Measurements from ENCODE around the gene LARGE1. TPM values are rescaled to one million over a fixed set of nuclear protein-coding genes. Genes with fewer than 3 reads are reported as not detected.

Gene LARGE1
- total RNA-seq, 1 experiment from 2014 or later, result 1.3 TPM

GRCh38 chr22:33648478-33648877 is 271.8 kb downstream of the LARGE1 start:
- H3K9ac ChIP-seq (ENCODE audit: low read length), result no peak overlapping the region
- BruUV-seq (replicated peaks), result no TSS peak
- H4K20me1 ChIP-seq (ENCODE audit: low read length), result no peaks in the 10 kb centered on the region
- H3K9me3 ChIP-seq (ENCODE audit: low read length), result no peaks in the 10 kb centered on the region
- ATAC-seq (no peak), DNase-seq (no peak)
- H3K27ac ChIP-seq (ENCODE audit: low read length), result no peak overlapping the region
- ChIA-PET POLR2A (ENCODE audit: unreplicated experiment) (no interaction called here), CTCF (no interaction called here)
- no peaks in the 10 kb centered on the region for H3K79me2 ChIP-seq (ENCODE audit: low read length)
- H3K27me3 ChIP-seq (ENCODE audit: low read length), result no peaks in the 10 kb centered on the region
- no peak overlapping the region for H3K4me3 ChIP-seq (ENCODE audit: low read length)
- no peaks in the 10 kb centered on the region for H3K4me1 ChIP-seq (ENCODE audit: insufficient read depth, low read length)
- no peaks in the 10 kb centered on the region for H3K9me2 ChIP-seq (replicated peaks; ENCODE audit: low read length)
- no peak overlapping the region for H2AFZ ChIP-seq (ENCODE audit: low read length)
- intact Hi-C loops (cut with micrococcal nuclease), result no loop called here
- no peaks in the 10 kb centered on the region for H3F3A ChIP-seq (ENCODE audit: low read length, unreplicated experiment)
- no peaks in the 10 kb centered on the region for H3K36me3 ChIP-seq (ENCODE audit: low read depth, low read length)
- no peak overlapping the region for H3K4me2 ChIP-seq (ENCODE audit: low read length)
- TF ChIP-seq EZH2 (IDR thresholded peaks at IDR 0.05; ENCODE audit: low read length, unreplicated experiment), result no peak
- no peak for TF ChIP-seq EZH2phosphoT487 (IDR thresholded peaks at IDR 0.05; ENCODE audit: borderline replicate concordance, low read length)
- TF ChIP-seq, protein P1, sequence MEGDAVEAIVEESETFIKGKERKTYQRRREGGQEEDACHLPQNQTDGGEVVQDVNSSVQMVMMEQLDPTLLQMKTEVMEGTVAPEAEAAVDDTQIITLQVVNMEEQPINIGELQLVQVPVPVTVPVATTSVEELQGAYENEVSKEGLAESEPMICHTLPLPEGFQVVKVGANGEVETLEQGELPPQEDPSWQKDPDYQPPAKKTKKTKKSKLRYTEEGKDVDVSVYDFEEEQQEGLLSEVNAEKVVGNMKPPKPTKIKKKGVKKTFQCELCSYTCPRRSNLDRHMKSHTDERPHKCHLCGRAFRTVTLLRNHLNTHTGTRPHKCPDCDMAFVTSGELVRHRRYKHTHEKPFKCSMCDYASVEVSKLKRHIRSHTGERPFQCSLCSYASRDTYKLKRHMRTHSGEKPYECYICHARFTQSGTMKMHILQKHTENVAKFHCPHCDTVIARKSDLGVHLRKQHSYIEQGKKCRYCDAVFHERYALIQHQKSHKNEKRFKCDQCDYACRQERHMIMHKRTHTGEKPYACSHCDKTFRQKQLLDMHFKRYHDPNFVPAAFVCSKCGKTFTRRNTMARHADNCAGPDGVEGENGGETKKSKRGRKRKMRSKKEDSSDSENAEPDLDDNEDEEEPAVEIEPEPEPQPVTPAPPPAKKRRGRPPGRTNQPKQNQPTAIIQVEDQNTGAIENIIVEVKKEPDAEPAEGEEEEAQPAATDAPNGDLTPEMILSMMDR (conservative IDR thresholded peaks at IDR 0.05; ENCODE audit: low read depth, low read length), result no peak

- no peaks in the 10 kb centered on the region for H3K79me2 ChIP-seq (ENCODE audit: low read length)
- no peaks in the 10 kb centered on the region for H3F3A ChIP-seq (ENCODE audit: low read length, unreplicated experiment)
- no peaks in the 10 kb centered on the region for H3K27me3 ChIP-seq (ENCODE audit: low read length)
- ATAC-seq, result no peak
- TF ChIP-seq EZH2phosphoT487 (IDR thresholded peaks at IDR 0.05; ENCODE audit: borderline replicate concordance, low read length) (no peak), EZH2 (IDR thresholded peaks at IDR 0.05; ENCODE audit: low read length, unreplicated experiment) (no peak)
- TF ChIP-seq, protein P1 (conservative IDR thresholded peaks at IDR 0.05; ENCODE audit: low read depth, low read length), result no peak
- H3K4me1 ChIP-seq (ENCODE audit: insufficient read depth, low read length), result no peaks in the 10 kb centered on the region
- intact Hi-C loops (cut with micrococcal nuclease), result no loop called here
- H3K27ac ChIP-seq (ENCODE audit: low read length), result no peak overlapping the region
- ChIA-PET POLR2A (ENCODE audit: unreplicated experiment) (no interaction called here), CTCF (interaction anchor here (0.6 kb wide), 1 partner anchor 36 kb away, joined by 9 read pairs; no protein-coding TSS in a partner anchor)
- H3K9me2 ChIP-seq (replicated peaks; ENCODE audit: low read length), result no peaks in the 10 kb centered on the region
- no peak overlapping the region for H3K4me2 ChIP-seq (ENCODE audit: low read length)
- BruUV-seq (replicated peaks), result no TSS peak
- DNase-seq, result no peak
- no peaks in the 10 kb centered on the region for H3K9me3 ChIP-seq (ENCODE audit: low read length)
- no peak overlapping the region for H3K4me3 ChIP-seq (ENCODE audit: low read length)
- no peak overlapping the region for H2AFZ ChIP-seq (ENCODE audit: low read length)
- no peaks in the 10 kb centered on the region for H4K20me1 ChIP-seq (ENCODE audit: low read length)
- no peaks in the 10 kb centered on the region for H3K36me3 ChIP-seq (ENCODE audit: low read depth, low read length)
- H3K9ac ChIP-seq (ENCODE audit: low read length), result no peak overlapping the region
Measured at GRCh38 chr22:33640900-33641299, 279.4 kb downstream of the LARGE1 start.

GRCh38 chr22:33639588-33640254 is 280.6 kb downstream of the LARGE1 start:
- no peaks in the 10 kb centered on the region for H3K36me3 ChIP-seq (ENCODE audit: low read depth, low read length)
- no peaks in the 10 kb centered on the region for H3K9me3 ChIP-seq (ENCODE audit: low read length)
- no peak overlapping the region for H3K9ac ChIP-seq (ENCODE audit: low read length)
- no peak overlapping the region for H3K4me2 ChIP-seq (ENCODE audit: low read length)
- no peaks in the 10 kb centered on the region for H3F3A ChIP-seq (ENCODE audit: low read length, unreplicated experiment)
- TF ChIP-seq EZH2phosphoT487 (IDR thresholded peaks at IDR 0.05; ENCODE audit: borderline replicate concordance, low read length), result no peak
- TF ChIP-seq, protein P1 (conservative IDR thresholded peaks at IDR 0.05; ENCODE audit: low read depth, low read length), result no peak
- TF ChIP-seq EZH2 (IDR thresholded peaks at IDR 0.05; ENCODE audit: low read length, unreplicated experiment), result no peak
- ATAC-seq (no peak), DNase-seq (no peak)
- H3K9me2 ChIP-seq (replicated peaks; ENCODE audit: low read length), result no peaks in the 10 kb centered on the region
- POLR2A ChIA-PET (ENCODE audit: unreplicated experiment), result no interaction called here
- H4K20me1 ChIP-seq (ENCODE audit: low read length), result no peaks in the 10 kb centered on the region
- no TSS peak for BruUV-seq (replicated peaks)
- intact Hi-C loops (cut with micrococcal nuclease), result no loop called here
- no peaks in the 10 kb centered on the region for H3K27me3 ChIP-seq (ENCODE audit: low read length)
- H3K4me3 ChIP-seq (ENCODE audit: low read length), result no peak overlapping the region
- H3K4me1 ChIP-seq (ENCODE audit: insufficient read depth, low read length), result no peaks in the 10 kb centered on the region
- H2AFZ ChIP-seq (ENCODE audit: low read length), result no peak overlapping the region
- H3K27ac ChIP-seq (ENCODE audit: low read length), result no peak overlapping the region
- CTCF ChIA-PET, result no interaction called here
- H3K79me2 ChIP-seq (ENCODE audit: low read length), result no peaks in the 10 kb centered on the region
